SW480 (cell line): ENCODE results near the gene SLC12A7.
A peak's percentile ranks its signal among the peaks of the same experiment; 100 is the strongest.
"Not testable (repeated sequence)": the region's sequence is repeated elsewhere in the genome, so short reads cannot be mapped to it uniquely, and the experiment has no call there.

Experiments
- DNase-seq: peaks from one replicate; pipeline ENCODE4 v3.0.0-alpha.2; 2016; ENCODE audit warnings: low spot score

The SLC12A7 gene

DNA sequence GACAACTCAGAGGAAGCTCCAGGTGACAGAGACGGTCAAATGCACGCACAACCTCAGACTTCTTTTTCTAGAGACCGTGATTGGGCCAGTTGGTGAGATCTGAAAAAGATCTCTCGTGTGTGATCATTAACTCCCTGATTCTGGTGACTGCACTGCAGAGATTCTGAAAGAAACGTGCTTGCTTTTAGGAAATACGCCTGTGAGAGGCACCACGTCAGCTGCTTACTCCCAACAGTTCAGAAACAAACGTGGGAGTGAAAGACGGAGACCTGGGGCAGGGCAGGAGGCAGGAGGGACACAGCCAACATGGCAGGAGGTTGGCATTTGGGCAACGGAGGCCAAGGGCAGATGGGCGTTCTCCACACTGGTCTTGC lies 15.9 kb downstream of the SLC12A7 start:
- DNase-seq, result no peak

DNA sequence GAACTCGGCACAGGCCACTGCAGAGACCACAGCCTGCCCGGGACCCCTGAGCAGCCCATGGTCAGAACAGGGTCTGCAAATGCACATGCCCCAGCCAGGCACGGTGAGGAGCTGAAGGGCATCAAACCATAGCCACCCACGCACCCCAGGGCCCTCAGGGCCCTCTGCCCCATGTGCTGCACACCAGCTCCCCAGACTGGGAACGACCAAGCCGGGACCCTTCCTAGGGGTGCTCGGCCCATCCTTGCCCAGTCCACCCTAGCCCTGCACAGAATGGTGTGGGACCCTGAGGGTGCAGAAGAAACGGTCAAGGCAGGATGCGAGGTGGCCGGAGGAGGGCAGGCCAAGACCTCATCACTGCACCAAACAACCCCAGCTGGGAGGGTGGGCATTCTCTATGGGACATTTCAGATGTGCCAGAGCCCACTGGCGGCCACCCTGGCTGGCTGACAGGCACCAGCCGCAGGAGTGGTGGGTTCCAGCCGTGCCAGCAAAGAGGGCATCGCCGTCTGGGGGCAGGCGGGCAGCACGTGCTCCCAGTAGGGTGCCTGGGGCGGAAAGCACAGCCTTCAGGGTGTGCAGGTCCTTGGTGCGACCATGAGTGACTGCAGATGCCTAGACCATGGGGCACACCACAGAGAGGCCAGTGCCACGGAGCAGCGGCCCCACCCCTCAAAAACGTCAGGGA lies 16.4 kb downstream of the SLC12A7 start:
- no peak for DNase-seq

DNA sequence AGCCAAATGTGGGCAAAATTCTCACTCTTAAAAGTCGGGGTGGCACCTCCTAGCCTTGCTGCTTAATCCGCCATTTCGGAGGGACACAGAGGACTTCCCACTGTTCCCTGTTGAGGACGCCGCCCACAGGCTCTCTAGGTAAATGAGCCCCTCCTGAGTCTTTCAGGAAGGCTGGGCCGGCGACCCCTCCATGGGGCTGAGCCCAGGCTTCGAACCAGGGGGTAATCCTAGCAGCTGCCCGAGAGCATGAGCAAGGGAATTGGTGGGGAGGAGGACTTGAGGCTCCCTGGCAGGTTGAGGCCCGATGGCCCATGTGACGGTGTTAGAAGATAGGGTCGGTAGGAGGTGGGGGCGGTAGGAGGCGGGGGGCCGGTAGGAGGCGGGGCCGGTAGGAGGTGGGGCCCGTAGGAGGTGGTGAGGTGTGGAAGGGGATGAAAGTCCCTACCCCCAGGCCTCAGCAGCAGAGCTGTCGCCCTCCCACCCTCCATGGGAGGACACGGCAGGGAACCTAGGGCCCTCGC lies 17.1 kb downstream of the SLC12A7 start:
- DNase-seq, result no peak

DNA sequence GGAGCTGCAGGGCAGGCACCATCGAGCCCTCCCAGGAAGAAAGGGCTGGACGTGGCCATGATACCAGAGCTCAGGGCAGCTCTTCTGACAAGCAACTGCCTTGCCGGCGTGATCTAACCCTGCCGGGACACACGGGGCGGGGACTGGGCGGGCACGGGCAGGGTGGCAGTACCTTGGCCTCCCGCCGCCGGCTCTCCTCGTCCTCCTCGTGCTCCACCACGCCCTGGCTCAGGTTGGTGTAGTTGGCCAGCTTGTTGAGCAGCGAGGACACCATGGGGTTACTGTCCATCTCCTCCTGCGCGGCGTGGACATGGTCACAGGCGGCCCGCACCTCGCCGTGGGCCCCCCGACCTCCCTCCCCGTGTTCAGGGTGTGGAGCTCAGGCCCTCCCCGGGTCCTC lies 18.5 kb downstream of the SLC12A7 start:
- peak; percentile 49 for DNase-seq

DNA sequence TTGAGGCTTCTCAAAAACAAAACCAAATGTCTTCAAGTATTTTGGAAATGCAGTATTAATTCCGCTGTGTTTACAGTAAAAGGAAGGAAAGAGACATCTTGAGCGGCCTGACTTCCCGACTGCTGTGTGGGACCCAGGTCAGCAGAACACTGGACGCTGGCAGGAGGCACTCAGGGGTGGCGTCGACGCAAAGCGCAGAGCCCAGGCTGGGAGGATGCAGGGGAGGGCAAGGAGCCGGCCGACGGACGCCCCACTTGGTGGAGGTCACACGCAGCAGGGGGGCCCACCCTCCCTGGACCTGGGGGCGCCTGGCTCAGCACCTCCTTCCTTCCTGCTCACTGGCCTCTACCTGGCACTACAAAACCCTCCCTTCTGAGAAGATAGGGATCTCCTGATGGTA lies 19.7 kb downstream of the SLC12A7 start:
- no peak for DNase-seq

DNA sequence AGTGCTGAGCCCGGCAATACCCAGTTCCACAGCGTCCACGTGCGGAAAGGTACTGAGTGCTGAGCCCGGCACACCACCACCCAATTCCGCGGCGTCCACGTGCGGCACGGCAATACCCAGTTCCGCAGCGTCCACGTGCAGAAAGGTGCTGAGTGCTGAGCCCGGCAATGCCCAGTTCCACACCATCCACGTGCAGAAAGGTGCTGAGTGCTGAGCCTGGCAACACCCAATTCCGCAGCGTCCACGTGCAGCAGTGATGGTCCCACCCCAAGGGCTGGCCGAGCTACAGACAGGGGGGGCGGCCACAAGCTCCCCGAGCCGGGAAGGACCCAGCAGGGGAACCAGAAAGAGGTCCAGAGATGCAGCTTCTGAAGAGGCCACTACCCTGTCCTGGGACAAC lies 20.2 kb downstream of the SLC12A7 start:
- no peak for DNase-seq

DNA sequence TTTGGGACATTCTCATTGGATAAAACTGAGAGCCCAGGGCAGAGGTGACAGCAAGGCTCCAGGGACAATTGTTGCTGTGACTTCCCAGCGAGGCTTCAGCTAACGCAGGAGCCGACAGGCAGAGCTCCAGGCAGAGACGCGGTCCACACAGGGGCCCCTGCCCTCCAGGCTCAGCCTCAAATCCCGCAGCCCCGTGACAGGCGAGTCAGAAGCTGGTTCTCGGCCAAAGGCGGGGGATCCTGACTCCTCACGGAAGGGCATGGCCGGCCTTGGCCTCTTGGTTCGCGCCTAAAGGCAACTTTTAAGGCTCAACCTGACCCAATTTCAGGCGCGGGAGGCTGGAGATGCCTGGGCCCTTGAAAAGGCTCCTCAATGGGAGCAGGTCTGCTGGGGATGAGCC lies 21.3 kb downstream of the SLC12A7 start:
- DNase-seq, result no peak

DNA sequence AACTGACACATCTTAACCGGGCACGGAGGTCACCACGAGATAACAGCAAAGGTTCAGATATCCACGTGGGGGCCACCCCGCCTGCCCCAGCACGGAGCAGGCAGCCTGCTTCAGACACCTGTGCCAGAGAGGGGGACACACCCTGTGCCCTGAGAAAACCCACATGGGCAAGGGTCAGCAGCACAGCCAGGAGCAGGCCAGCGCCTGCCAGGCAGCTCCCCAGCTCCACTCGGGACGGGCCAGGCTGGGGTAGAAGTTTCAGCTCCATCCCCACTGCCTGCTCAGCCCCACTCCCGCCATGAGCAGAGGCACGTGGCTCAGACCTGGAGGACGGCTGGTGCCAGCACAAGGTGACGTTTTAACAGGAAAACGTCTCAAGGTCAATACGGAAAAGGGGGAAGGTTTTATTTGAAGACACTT lies 22.2 kb downstream of the SLC12A7 start:
- no peak for DNase-seq

DNA sequence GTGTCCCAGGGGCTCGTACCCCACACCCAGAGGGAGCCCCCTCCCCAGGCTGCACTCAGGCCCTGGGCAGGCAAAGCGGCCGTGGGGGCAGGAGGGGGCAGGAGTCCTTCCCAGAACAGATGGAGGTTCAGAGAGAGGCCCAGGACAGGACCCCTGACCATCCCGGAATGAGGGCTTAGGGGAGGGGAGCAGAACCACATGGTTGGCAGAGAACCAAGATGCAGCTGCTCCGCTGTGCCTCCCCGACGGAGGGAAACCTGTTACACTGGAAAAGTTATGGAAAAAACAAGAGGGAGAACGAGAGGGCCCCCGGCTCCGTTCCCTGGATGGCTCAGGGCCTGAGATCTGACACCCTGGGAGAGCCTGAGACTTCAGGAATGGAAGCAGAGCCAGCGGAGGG lies 22.7 kb downstream of the SLC12A7 start:
- no peak for DNase-seq

DNA sequence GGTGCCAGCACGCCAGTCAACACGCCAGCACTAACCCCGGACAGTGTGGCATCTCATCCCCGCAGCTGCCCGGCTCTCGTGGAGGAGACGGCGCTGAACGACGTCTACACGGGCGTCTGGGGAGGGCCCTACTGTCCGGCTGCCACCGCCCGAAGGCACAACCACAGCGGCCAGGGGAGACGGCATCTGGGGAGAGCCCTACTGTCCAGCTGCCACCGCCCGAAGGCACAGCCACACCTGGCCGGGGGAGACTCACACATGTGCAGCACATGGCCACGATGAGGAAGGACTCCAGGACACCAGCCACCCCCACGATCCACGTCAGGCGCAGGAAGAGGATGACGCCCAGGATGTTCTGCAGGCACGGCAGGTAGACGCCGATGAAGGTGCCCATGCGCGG lies 23.1 kb downstream of the SLC12A7 start:
- DNase-seq, result no peak

DNA sequence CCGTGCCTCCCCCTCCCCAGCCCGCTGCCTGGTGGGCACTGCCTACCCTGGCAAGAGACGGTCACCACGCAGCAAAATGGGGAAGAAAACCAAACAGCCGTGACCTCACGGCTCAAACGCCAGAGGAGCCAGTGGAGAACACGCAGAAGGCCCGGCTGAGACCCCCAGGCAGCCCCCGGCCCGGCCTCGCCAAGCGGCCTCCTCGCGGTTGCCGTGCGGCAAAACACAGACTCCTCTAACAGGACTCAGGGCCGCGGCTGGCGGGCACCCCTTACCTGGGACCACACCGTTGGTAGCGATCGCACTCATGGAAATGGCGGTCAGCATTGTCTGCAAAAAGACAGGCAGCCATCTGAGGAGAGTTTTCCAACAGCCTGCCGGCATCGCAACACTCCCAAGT lies 23.8 kb downstream of the SLC12A7 start:
- DNase-seq, result no peak

DNA sequence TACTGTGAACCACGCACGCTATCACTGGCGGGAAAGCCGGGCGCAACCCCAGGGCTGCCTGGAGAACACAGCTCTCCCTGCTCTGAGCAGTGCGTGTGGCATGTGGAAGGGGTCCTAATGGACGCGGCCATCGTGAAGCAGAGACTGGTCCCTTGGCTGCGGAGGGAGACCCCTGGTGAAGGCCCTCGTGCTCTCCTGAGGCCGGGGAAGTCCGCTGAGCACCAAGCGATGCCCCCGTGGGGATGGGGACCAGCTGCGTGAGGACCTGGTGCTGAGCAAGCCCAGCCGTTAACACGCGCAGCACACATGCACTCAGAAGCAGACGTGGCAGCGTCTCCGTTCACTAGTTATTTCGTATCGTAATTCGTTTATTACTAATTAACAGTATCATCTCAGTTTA lies 24.4 kb downstream of the SLC12A7 start:
- DNase-seq, result no peak

DNA sequence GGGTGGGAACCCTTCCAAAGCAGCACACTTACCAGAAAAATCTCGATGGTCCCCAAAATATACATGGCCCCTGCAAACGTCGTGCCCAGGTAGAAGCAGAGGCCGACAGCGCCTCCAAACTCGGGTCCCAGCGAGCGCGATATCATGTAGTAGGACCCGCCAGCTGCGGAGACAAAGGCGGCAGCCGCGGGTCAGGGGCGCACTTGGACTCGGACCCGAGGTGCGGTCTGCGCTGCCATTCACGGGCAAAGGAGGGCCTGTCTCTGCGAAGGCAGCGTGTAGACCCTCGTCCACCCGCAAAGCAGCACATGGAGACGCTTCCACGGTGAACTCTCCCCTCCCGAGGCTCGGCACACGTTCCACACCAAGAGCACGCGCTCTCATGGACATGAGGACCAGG lies 25.0 kb downstream of the SLC12A7 start:
- DNase-seq, result no peak

DNA sequence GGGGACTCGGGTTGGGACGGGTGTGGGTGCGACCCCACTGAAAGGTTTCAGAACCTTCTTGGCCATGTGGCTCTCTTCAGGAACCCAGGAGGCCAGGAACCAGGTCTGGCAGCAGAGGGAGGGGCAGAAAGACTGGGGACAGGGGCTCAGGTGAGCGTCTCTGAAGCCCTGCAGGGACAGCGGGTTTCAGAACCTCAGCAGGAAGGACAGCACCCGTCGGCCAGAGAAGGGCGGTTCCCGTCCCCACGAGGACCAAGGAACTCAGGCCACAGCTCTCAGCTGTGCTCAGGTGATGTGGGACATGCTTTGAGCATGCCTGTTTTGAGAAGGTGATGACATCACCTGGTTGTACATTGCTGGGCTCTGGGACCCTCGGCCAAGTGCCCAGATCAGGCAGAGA lies 25.7 kb downstream of the SLC12A7 start:
- DNase-seq, result no peak

DNA sequence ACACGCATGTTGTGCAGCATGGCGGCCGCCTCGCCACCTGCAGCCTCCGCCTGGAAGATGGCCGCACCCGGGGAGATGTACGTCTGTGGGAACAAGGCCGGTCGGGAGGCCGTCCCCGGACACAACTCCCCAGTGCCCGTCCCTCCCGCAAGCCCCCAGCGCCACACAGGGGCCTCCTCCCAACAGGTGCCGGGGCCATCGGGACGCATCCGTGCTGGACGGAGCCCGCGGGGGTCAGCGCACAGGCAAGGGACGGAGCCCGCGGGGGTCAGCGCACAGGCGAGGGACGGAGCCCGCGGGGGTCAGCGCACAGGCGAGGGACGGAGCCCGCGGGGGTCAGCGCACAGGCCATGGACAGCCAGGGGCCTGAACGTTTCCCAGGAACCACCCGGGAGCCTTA lies 26.5 kb downstream of the SLC12A7 start:
- DNase-seq, result no peak

DNA sequence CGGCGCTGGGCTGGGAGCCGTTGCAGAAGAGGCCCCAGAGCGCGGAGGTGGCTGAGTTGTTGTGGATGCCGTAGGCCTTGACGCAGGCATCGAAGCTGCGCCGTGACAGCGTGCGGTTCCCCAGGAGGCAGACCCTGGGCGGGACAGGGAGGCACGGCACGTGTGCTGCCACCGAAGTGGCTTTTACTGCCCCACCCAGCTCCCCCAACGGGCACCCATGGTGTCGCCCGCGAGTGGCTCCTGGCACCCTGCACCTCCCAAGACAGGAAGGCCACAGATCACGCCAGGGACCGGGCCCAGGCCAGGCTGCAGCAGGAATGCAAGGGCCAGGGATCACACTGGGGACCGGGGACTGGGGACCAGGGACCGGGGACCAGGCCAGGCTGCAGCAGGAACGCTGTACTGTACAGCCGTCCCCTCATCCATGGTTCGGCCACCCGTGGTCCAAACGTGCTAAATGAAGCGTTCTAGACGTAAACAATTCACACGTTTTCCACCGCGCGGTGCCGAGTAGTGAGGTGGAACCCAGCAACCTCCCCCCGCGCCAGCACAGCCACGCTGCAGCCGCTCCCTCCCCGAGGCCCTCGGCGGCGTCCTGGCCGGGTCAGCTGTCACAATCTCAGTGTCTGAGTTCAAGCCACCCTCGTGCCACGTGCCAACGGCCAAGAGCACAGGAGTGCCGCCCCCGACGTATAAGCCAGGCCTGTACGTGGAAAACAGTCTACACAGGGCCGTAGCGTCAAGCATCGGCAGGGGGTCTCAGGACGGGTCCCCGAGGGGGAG lies 27.8 kb downstream of the SLC12A7 start:
- DNase-seq, result no peak

DNA sequence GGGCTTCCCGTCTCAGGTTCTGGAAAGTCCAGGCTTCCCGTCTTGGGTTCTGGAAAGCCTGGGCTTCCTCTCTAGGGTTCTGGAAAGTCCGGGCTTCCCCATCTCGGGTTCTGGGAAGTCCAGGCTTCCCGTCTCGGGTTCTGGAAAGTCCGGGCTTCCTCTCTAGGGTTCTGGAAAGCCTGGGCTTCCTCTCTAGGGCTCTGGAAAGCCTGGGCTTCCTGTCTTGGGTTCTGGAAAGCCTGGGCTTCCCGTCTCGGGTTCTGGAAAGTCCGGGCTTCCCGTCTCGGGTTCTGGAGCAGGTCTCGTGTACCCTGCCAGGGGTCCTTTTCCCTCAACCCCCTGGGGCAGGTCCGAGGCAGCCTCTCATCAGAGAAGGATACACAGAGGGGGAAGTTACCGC lies 28.8 kb downstream of the SLC12A7 start:
- not testable (repeated sequence) for DNase-seq

DNA sequence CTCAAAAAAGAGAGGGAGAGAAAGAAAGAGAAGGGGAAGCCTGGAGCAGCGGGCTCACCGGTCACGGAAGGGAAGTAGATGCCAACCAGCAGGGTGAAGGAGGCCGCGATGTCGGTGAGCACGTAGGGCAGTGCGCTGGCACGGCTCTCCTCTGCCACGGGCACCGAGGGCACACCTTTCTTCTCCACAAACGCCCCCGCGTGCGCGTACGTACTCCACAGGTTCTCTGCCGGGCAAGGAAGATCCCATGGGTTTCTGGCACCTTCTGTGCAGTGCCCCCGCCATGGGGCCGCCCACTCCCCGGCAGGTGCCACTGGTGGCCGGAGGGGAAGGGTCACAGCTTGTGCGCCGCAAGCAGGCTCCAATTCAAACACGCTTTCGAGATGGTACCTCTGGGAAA lies 30.3 kb downstream of the SLC12A7 start:
- DNase-seq, result no peak

DNA sequence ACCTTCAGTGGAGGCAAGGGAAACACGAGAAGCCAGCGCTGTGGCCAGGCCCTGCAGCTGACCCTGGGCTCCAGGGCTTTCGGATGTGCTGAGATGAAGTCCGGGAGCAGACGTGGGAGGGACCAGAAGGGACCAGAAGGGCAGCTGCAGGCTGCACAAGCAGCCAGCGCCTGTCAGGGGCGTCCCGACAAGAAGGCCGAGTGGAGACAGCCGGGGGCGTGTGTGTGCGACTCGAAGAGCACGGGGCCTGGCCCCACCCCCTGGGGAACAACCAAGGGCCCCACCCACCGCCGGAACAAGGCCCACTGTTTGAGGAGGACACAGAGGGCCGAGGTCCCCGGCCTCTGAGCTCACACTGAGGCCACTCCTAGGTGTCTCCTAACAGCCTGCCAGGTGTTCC lies 31.4 kb downstream of the SLC12A7 start:
- no peak for DNase-seq

DNA sequence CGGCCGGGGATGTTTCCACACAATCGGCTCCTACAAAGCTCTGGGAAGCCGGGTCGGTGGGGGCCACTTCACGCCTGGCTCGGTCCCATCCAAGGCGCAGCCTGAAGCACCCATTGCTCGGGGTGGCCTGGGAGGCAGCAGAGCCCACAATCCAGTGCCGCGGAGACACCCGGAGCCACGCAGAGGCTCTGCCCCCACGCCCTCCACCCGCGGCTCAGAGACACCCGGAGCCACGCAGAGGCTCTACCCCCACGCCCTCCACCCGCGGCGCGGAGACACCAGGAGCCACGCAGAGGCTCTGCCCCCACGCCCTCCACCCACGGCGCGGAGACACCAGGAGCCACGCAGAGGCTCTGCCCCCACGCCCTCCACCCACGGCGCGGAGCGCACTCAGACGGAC lies 31.9 kb downstream of the SLC12A7 start:
- DNase-seq, result no peak

DNA sequence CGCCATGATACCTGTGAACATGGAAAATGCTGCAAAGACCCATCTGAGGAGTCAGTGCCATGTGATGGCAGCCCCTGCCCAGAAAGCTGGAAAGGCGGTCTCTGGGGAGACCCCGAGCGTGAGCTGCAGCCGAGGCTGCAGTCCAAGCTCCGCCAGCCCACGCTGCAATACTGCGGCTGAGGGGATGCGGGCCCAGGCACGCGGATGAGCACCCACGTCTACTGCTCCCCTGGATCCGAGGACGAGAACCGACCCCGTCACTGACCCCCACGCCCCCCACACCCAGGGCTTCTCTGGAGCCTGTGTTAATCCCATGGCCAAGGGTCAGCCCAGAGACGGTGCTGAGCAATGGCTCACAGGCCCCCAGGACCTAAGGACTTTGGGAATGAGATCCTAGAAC lies 32.4 kb downstream of the SLC12A7 start:
- DNase-seq, result no peak

DNA sequence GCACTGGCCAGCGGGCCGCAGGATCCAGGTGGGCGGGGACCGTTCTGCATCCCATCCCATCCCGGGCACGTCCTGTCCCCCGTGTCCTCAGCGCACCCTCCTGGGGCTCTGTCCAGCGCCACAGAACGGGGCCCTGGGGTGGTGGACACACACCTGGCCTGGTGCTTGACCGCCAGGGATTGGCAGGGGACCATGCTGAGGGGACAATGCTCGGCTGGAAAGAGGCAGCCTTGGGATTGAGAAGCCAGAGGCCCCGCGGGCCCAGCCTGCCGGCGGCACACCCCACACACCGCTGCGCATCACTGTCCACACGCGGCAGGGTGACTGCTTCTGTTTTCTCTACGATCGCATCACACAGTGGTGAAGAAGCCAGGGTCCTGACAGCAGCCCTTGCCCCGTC lies 33.0 kb downstream of the SLC12A7 start:
- no peak for DNase-seq

DNA sequence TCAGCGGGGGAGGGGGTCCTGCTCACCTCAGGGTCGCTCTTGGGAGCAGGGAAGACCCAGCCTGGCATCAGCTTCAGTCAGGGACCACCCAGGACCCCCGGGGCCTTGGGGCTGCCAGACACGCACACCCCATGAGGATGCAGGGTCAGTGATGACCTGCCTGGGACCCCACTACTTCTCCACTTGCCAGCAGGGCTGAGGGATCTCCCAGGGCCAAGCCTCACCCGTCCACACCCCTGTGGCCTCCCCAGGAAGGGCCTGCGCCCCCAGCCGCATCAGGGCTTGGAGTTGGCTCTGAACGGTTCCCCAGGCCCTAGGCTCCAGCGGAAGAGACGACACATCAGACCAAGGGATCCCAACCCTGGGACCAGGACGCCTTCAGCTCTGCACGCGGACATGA lies 33.7 kb downstream of the SLC12A7 start:
- no peak for DNase-seq
